ENCODE measurements around the gene LTA. TPM values are rescaled to one million over a fixed set of nuclear protein-coding genes. Genes with fewer than 3 reads are reported as not detected.

The LTA gene
- total and polyA plus RNA-seq, 2 donors (not counting 3 experiments of a cell fraction or from before 2014, with no cell fraction given), result 0.46 TPM; not detected in 1

DNA sequence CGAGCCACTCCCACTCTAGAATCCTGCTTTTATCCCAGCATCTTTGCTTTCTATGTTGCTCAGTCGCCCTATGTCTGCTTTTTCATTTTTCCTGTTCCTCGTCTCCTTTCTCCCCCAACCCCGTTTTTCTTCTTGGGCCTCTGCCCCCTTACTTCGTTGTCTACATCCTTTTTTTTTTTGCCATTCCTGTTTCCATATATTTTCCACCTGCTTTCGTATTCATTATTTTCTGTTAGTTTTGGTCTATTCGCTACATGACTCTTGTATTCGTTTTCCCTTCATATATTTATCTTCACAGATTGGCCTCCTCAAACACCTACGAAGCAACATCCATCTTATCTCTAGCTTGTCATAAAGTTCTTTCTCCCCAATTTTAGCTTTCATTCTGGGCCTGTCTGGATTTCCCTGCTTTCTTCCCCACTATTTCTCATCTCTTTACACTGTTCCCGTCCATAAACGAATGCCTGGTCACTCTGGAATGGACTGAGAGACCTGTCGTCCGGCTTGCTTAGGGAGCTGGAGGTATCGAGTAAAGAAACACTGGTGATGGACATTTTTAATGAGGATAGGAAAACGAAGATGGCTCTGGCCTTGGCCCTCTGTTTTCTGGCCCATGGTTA lies 49.3 kb downstream of the LTA start:
- no peaks in the 10 kb centered on the region for H3K9me1 ChIP-seq (replicated peaks; ENCODE audit: control insufficient read depth, extremely low read depth, insufficient read depth, low read length)
- peaks cover 19 to 28% of the 10 kb centered on the region in 2 experiments for H3K36me3 ChIP-seq (ENCODE audit: control insufficient read depth in 2 of 2, extremely low read depth in 1 of 2, insufficient read depth in 2 of 2, low read length in 2 of 2)
- H3K4me1 ChIP-seq (ENCODE audit: control insufficient read depth, extremely low read depth, insufficient read depth, low read length), result peaks cover 13% of the 10 kb centered on the region
- dilution Hi-C loops (cut with MboI; ENCODE audit: extremely low pct_ligation_motif_present, low sequenced_read_pairs) (no loop called here), intact Hi-C loops (cut with micrococcal nuclease) (loop anchor here (1.0 to 5.0 kb wide), 3 partner anchors 44 to 205 kb away; partner anchors contain the start of gene HSPA1B)
- H3K4me2 ChIP-seq (ENCODE audit: insufficient read depth, low read length), result peak overlapping the region; percentile 92
- TF ChIP-seq EZH2 (IDR thresholded peaks at IDR 0.05; ENCODE audit: borderline replicate concordance, low read depth, low read length, severe bottlenecking), result no peak
- no peak for TF ChIP-seq POLR2A (IDR thresholded peaks at IDR 0.05; ENCODE audit: low read depth, low read length)
- TF ChIP-seq POLR2AphosphoS5 (IDR thresholded peaks at IDR 0.05; ENCODE audit: insufficient read depth, low read depth, low read length), result no peak
- TF ChIP-seq MAX (IDR thresholded peaks at IDR 0.05; ENCODE audit: insufficient read depth, insufficient read length), result no peak
- TF ChIP-seq MYC (IDR thresholded peaks at IDR 0.05; ENCODE audit: low read depth, low read length), result no peak
- TF ChIP-seq GATA2 (IDR thresholded peaks at IDR 0.05; ENCODE audit: insufficient read depth, insufficient read length, low read depth, low read length), result no peak
- TF ChIP-seq JUN (IDR thresholded peaks at IDR 0.05; ENCODE audit: borderline replicate concordance, insufficient read depth, insufficient read length, low read depth), result no peak
- TF ChIP-seq CTCF (IDR thresholded peaks at IDR 0.05; ENCODE audit: extremely low read depth in 1 of 2, insufficient read depth in 1 of 2, low read depth in 1 of 2, low read length in 2 of 2), result no peak
- TF ChIP-seq FOS (IDR thresholded peaks at IDR 0.05; ENCODE audit: borderline replicate concordance, insufficient read depth, low read length), result no peak
- CTCF ChIA-PET, result interaction anchor here (0.6 to 3.9 kb wide), 4 partner anchors 19 to 75 kb away, joined by 3 to 18 read pairs (median 4); partner anchors contain the start of gene ATP6V1G2
- no peaks in the 10 kb centered on the region for H3K27me3 ChIP-seq (ENCODE audit: control insufficient read depth in 2 of 2, insufficient read depth in 2 of 2, low read length in 2 of 2)
- H3K9me3 ChIP-seq (replicated peaks; ENCODE audit: control insufficient read depth, insufficient read depth, low read length), result no peaks in the 10 kb centered on the region
- H3K9ac ChIP-seq (replicated peaks; ENCODE audit: extremely low read depth, insufficient read depth, low read length), result peak overlapping the region; percentile 99
- BruUV-seq (replicated peaks), result TSS peak; percentile 59
- H4K20me1 ChIP-seq (replicated peaks; ENCODE audit: control insufficient read depth, extremely low read depth, insufficient read depth, low read length), result no peaks in the 10 kb centered on the region
- no peak overlapping the region for H2AFZ ChIP-seq (ENCODE audit: low read depth, low read length)
- POLR2A ChIA-PET, result interaction anchor here (1.1 to 2.2 kb wide), 4 partner anchors 13 to 78 kb away, joined by 3 to 4 read pairs (median 3); partner anchors contain the start of gene C6orf47
- peak overlapping the region; percentile 65 to 99 (median 95) for H3K4me3 ChIP-seq (replicated peaks in 1 of 3; ENCODE audit: insufficient read depth in 1 of 3, low read depth in 1 of 3, low read length in 3 of 3)
- DNase-seq (ENCODE audit: low read depth, low spot score) (peak; percentile 39), FAIRE-seq (peak; percentile 59)
- peaks cover 54% of the 10 kb centered on the region for H3K79me2 ChIP-seq (ENCODE audit: control insufficient read depth, insufficient read depth, low read length)
- peak overlapping the region; percentile 84 for H3K27ac ChIP-seq (ENCODE audit: insufficient read depth, low read depth, low read length)
